GM12878 (cell line): ENCODE results near the gene PRUNE2. TPM values are rescaled to one million over a fixed set of nuclear protein-coding genes. Genes with fewer than 3 reads are reported as not detected.

Experiments
- ATAC-seq: fragments of 200-7000 bp; cut with Tn5 transposase; 3 replicates; pipeline ENCODE4 v1.9.1; 2020; ENCODE audit warnings: mild to moderate bottlenecking, moderate library complexity
- BruUV-seq: library from RNA; stranded (reverse); fragments of 400-500 nt; replicated peaks from 2 replicates; lab custom pipeline; 2021; lab: Mats Ljungman, UMichigan
- CTCF ChIA-PET: fragments of 300-600 bp; sonication (Branson Sonifier 250); formaldehyde crosslinking; extraction: SDS; loops from one replicate; lab custom pipeline; 2021; ENCODE audit warnings: inconsistent platforms; lab: Yijun Ruan, JAX
- POLR2A ChIA-PET: fragments of 350-600 bp; formaldehyde crosslinking; extraction: SDS; loops from one replicate; lab custom pipeline; 2021; ENCODE audit warnings: inconsistent platforms; lab: Charles Lee
- RAD21 ChIA-PET: fragments of 300-600 bp; sonication (Branson Sonifier 250); formaldehyde crosslinking; loops from one replicate; lab custom pipeline; 2023; ENCODE audit warnings: antibody characterized with exemption; ENCODE audit not compliant: unreplicated experiment; lab: Charles Lee
- SMC1A ChIA-PET: fragments of 300-600 bp; sonication (Branson Sonifier 250); formaldehyde crosslinking; loops from one replicate; lab custom pipeline; 2023; ENCODE audit not compliant: unreplicated experiment, uncharacterized antibody; lab: Charles Lee
- DNase-seq: peaks from one replicate; pipeline ENCODE4 v3.0.0-alpha.2; 2011; ENCODE audit warnings: low read depth, low spot score
- FAIRE-seq: peaks from 3 replicates; lab custom pipeline; 2011; peaks lifted over from hg19 to GRCh38; lab: Jason Lieb, UNC
- H2AFZ ChIP-seq: 2 replicates; pipeline ENCODE4 v1.6.0; 2011; ENCODE audit warnings: low read depth, low read length, control low read depth; ENCODE audit not compliant: control insufficient read depth
- H3K27ac ChIP-seq: 2 replicates; pipeline ENCODE4 v1.5.1; 2011; ENCODE audit warnings: control low read depth; ENCODE audit not compliant: control insufficient read depth, insufficient read depth
- H3K27me3 ChIP-seq, 2 experiments: replicated peaks in 1 of 2; 2 replicates each; pipeline versions ENCODE4 v1.6.0 to v1.6.1; 2011; ENCODE audit warnings: low read length in 1 of 2; ENCODE audit not compliant: control insufficient read depth in 2 of 2, insufficient read depth in 2 of 2
- H3K36me3 ChIP-seq, 2 experiments: 2 replicates each; pipeline ENCODE4 v1.5.1; 2011; ENCODE audit warnings: low read length in 1 of 2; ENCODE audit not compliant: control insufficient read depth in 2 of 2, insufficient read depth in 2 of 2
- H3K4me1 ChIP-seq: 2 replicates; pipeline ENCODE4 v1.6.1; 2011; ENCODE audit warnings: mild to moderate bottlenecking, low read length, moderate library complexity, mixed read lengths; ENCODE audit not compliant: control insufficient read depth, insufficient read depth
- H3K4me2 ChIP-seq: 2 replicates; pipeline ENCODE4 v1.6.0; 2011; ENCODE audit warnings: control low read depth; ENCODE audit not compliant: control insufficient read depth, insufficient read depth
- H3K4me3 ChIP-seq: fragments of 200-600 bp; sonication (generic); 2 replicates; pipeline ENCODE4 v1.5.1; 2016
- H3K79me2 ChIP-seq: 2 replicates; pipeline ENCODE4 v1.6.0; 2011; ENCODE audit warnings: low read length; ENCODE audit not compliant: control insufficient read depth, insufficient read depth
- H3K9ac ChIP-seq: 2 replicates; pipeline ENCODE4 v1.8.0; 2011; ENCODE audit warnings: low read length, control low read depth, mixed read lengths; ENCODE audit not compliant: control insufficient read depth, insufficient read depth
- H3K9me3 ChIP-seq: replicated peaks from 3 replicates; pipeline ENCODE4 v1.5.1; 2011; ENCODE audit warnings: mild to moderate bottlenecking, low read length; ENCODE audit not compliant: control insufficient read depth, insufficient read depth
- H4K20me1 ChIP-seq: 2 replicates; pipeline ENCODE4 v1.6.0; 2011; ENCODE audit not compliant: control insufficient read depth, insufficient read depth
- HSF1 ChIP-seq: fragments of 150-350 bp; IDR thresholded peaks from 2 replicates; pipeline ENCODE4 v1.6.1; 2014; ENCODE audit warnings: mild to moderate bottlenecking, low read depth, low read length
- IKZF1 ChIP-seq: fragments of 450-650 bp; conservative IDR thresholded peaks from 2 replicates; pipeline ENCODE4 v1.6.1; 2017; ENCODE audit warnings: antibody characterized with exemption, mild to moderate bottlenecking
- NBN ChIP-seq: fragments of 450-650 bp; IDR thresholded peaks from 2 replicates; pipeline ENCODE4 v1.6.1; 2016
- RB1 ChIP-seq: fragments of 450-650 bp; formaldehyde crosslinking; IDR thresholded peaks from 2 replicates; pipeline ENCODE4 v1.6.1; 2017; ENCODE audit warnings: mild to moderate bottlenecking, borderline replicate concordance
- RELB ChIP-seq: fragments of 450-650 bp; IDR thresholded peaks from 2 replicates; pipeline ENCODE4 v1.6.1; 2017; ENCODE audit warnings: low read depth, mild to moderate bottlenecking, moderate library complexity
- ZBTB33 ChIP-seq: fragments of 450-650 bp; IDR thresholded peaks from 2 replicates; pipeline ENCODE4 v1.6.1; 2017; ENCODE audit warnings: mild to moderate bottlenecking
- ZBTB4 ChIP-seq: fragments of 450-650 bp; formaldehyde crosslinking; IDR thresholded peaks from 2 replicates; pipeline ENCODE4 v1.4.0; 2022; ENCODE audit warnings: mild to moderate bottlenecking, moderate library complexity
- ZNF207 ChIP-seq: fragments of 450-650 bp; IDR thresholded peaks from 2 replicates; pipeline ENCODE4 v1.6.1; 2014; ENCODE audit warnings: antibody characterized with exemption, mild to moderate bottlenecking, borderline replicate concordance
- ZNF592 ChIP-seq: fragments of 450-650 bp; IDR thresholded peaks from 2 replicates; pipeline ENCODE4 v1.6.1; 2017; ENCODE audit warnings: mild to moderate bottlenecking, moderate library complexity
- WGBS: methylation state at CpG from one replicate; pipeline ENCODE4 v1.1.6; 2016; ENCODE audit warnings: low lambda C conversion rate; ENCODE audit not compliant: insufficient replicate concordance, insufficient coverage; ENCODE audit errors: missing lambda C conversion rate; 5-methylcytosine and 5-hydroxymethylcytosine counted together
- in situ Hi-C: fragments of 300-500 bp; cut with MboI; formaldehyde crosslinking; loops from 9 replicates; pipeline ENCODE4 v1.14.3; 2018; ENCODE audit warnings: mixed read lengths
- intact Hi-C: fragments of 100-400 bp; cut with micrococcal nuclease; formaldehyde crosslinking; loops from one replicate; pipeline ENCODE4 v1.14.2; 2022; ENCODE audit not compliant: unreplicated experiment
- polyA plus RNA-seq, 11 experiments: library from polyadenylated mRNA; depleted of rRNA in 4 of 11; unstranded in 6 of 11; stranded (reverse) in 5 of 11; fragments of >200 nt; fragmentation: Nextera tagmentation in 4 of 11; fragmentation: Illumina TruSeq in 1 of 11; extraction: Ambion mirVana in 4 of 11; extraction: Trizol in 1 of 11; gene quantifications; 1 replicate in 1 of 11; 2 replicates in 10 of 11; pipeline versions ENCODE4 v1.2.1 to v1.2.3, GENCODE V29; 2011 to 2016; ENCODE audit warnings: inconsistent platforms in 2 of 11, missing spikeins in 2 of 11, low read depth in 1 of 11
- total RNA-seq, 4 experiments: library from RNA; depleted of rRNA in 3 of 4; stranded (reverse); fragments of >200 nt in 3 of 4; fragmentation: Illumina TruSeq in 1 of 4; extraction: Trizol in 1 of 4; gene quantifications; 2 replicates each; pipeline versions ENCODE4 v1.2.1 to v1.2.3, GENCODE V29; 2013 to 2021

The PRUNE2 gene
- total and polyA plus RNA-seq, 10 of the 15 experiments (the other 5 are each of a cell fraction or from before 2014, with no cell fraction given): 0.07 to 0.63 (median 0.25) TPM

- no peak for TF ChIP-seq ZBTB4 (CRISPR knock-in tag)
These were observed 38.1 kb upstream of the PRUNE2 start (continued) for GRCh38 chr9:76944011-76944410.

- H3K4me2 ChIP-seq: no peak overlapping the region
- H3K27me3 ChIP-seq: no peaks in the 10 kb centered on the region; a peak in 1 of 4 replicates
- RAD21 ChIA-PET: no interaction called here
- no peaks in the 10 kb centered on the region for H3K4me1 ChIP-seq
- POLR2A ChIA-PET: no interaction called here
- H4K20me1 ChIP-seq: no peaks in the 10 kb centered on the region
- no peak overlapping the region for H3K27ac ChIP-seq
- in situ Hi-C loops: no loop called here
- H3K36me3 ChIP-seq: no peaks in the 10 kb centered on the region
- SMC1A ChIA-PET: no interaction called here
- BruUV-seq: no TSS peak
- FAIRE-seq (no peak), DNase-seq (no peak), ATAC-seq (no peak)
- 0% methylated on average over 5 of the region's 5 CpGs for WGBS
- CTCF ChIA-PET: no interaction called here
- no peak overlapping the region for H2AFZ ChIP-seq
- intact Hi-C loops: no loop called here
- H3K79me2 ChIP-seq: no peaks in the 10 kb centered on the region
- no peak for TF ChIP-seq ZBTB33
- TF ChIP-seq ZNF207: no peak
- no peak for TF ChIP-seq NBN
- TF ChIP-seq IKZF1: no peak
- TF ChIP-seq ZNF592: no peak
- no peak for TF ChIP-seq RELB
- no peak for TF ChIP-seq HSF1
- no peak for TF ChIP-seq RB1
- no peak overlapping the region for H3K4me3 ChIP-seq
- H3K9me3 ChIP-seq: no peaks in the 10 kb centered on the region
- H3K9ac ChIP-seq: no peak overlapping the region
These were observed 37.1 kb upstream of the PRUNE2 start for GRCh38 chr9:76943054-76943453.
